IPS DF 4.7 (cell line): ENCODE data around the gene SUSD5.
"Not testable (repeated sequence)": the region's sequence is repeated elsewhere in the genome, so short reads cannot be mapped to it uniquely, and the experiment has no call there.

ENCODE experiments used
- DNase-seq: peaks from one replicate; pipeline ENCODE4 v3.0.0-alpha.2; 2013; ENCODE audit warnings: low spot score; ENCODE audit errors: extremely low read depth

SUSD5 gene

GRCh38 chr3:33196538-33196937, 22.1 kb downstream of the SUSD5 start:
- DNase-seq, result no peak

GRCh38 chr3:33194303-33194702, 24.3 kb downstream of the SUSD5 start:
- DNase-seq, result no peak

GRCh38 chr3:33187368-33187634, 31.3 kb downstream of the SUSD5 start:
- no peak for DNase-seq

- no peak for DNase-seq
These were observed 31.9 kb downstream of the SUSD5 start for GRCh38 chr3:33186524-33187367.

- no peak for DNase-seq
These were observed 33.7 kb downstream of the SUSD5 start for GRCh38 chr3:33184863-33185262.

- not testable (repeated sequence) for DNase-seq
These were observed 37.0 kb downstream of the SUSD5 start for GRCh38 chr3:33181641-33182040.

- DNase-seq, result no peak
These were observed 37.4 kb downstream of the SUSD5 start for GRCh38 chr3:33181229-33181628.

GRCh38 chr3:33179132-33179531, 39.5 kb downstream of the SUSD5 start:
- no peak for DNase-seq

GRCh38 chr3:33174711-33175414, 43.7 kb downstream of the SUSD5 start:
- DNase-seq, result no peak

GRCh38 chr3:33174095-33174494, 44.5 kb downstream of the SUSD5 start:
- DNase-seq, result no peak

- no peak for DNase-seq
These were observed 44.9 kb downstream of the SUSD5 start for GRCh38 chr3:33173672-33174071.

GRCh38 chr3:33173103-33173502, 45.5 kb downstream of the SUSD5 start:
- no peak for DNase-seq

GRCh38 chr3:33171580-33171979, 47.0 kb downstream of the SUSD5 start:
- no peak for DNase-seq

- no peak for DNase-seq
These were observed 48.1 kb downstream of the SUSD5 start for GRCh38 chr3:33170531-33170930.

GRCh38 chr3:33167716-33168336, 50.8 kb downstream of the SUSD5 start:
- DNase-seq, result no peak

- no peak for DNase-seq
These were observed 51.3 kb downstream of the SUSD5 start for GRCh38 chr3:33167284-33167683.

- no peak for DNase-seq
These were observed 52.5 kb downstream of the SUSD5 start for GRCh38 chr3:33166095-33166494.

- no peak for DNase-seq
These were observed 53.2 kb downstream of the SUSD5 start for GRCh38 chr3:33165372-33165771.

- DNase-seq, result not testable (repeated sequence)
These were observed 56.0 kb downstream of the SUSD5 start for GRCh38 chr3:33162621-33163020.

GRCh38 chr3:33159981-33160380, 58.6 kb downstream of the SUSD5 start:
- DNase-seq, result no peak

GRCh38 chr3:33159234-33159633, 59.4 kb downstream of the SUSD5 start:
- no peak for DNase-seq

GRCh38 chr3:33155301-33155700, 63.3 kb downstream of the SUSD5 start:
- DNase-seq, result no peak

- no peak for DNase-seq
These were observed 64.8 kb downstream of the SUSD5 start for GRCh38 chr3:33153782-33154181.
